ELF-1 (cell line): Measurements from ENCODE around the gene GALNT1.

Source experiments
- DNase-seq: peaks from one replicate; pipeline ENCODE4 v3.0.0-alpha.2; 2016; ENCODE audit warnings: low read depth, low spot score

Gene GALNT1

DNA sequence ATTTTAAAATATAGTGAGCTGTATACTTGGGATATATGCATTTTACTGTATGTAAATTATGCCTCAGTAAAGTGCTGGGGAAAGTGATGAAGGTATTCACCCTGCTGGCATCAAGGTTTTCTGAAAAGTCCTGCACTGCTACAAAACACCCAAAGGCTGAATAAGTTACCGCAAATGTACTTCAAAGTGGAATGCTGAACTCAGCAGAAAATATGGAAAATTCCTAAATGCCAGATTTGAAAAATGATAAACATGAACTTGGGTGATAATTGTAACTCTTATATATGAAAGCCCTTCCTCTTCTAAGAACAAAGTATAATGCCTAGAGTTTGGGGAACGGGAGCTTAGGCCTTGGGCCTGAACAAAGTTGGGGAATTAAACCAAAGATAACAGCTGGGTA lies 133.0 kb downstream of the GALNT1 start:
- no peak for DNase-seq

- DNase-seq, result no peak
These were observed 133.6 kb downstream of the GALNT1 start for GRCh38 chr18:35715139-35715538.

GRCh38 chr18:35716169-35716831 lies 134.8 kb downstream of the GALNT1 start:
- DNase-seq, result no peak

DNA sequence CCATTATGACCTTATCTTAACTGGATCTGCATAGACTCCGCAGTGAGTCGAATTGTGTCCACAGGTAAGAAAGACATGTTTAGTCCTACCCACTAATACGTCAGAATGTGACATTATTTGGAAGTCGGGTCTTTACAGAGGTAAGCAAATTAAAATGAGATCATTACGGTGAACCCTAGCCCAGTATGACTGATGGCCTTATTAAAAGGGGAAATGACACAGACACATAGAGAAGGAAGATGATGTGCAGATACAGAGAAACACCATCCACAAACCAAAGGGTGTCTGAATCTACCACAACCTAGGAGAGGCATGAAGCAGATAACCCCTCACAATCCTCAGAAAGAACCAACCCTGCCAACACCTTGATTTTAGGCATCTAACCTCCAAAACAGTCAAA lies 135.6 kb downstream of the GALNT1 start:
- no peak for DNase-seq

GRCh38 chr18:35721431-35722081 lies 140.0 kb downstream of the GALNT1 start:
- DNase-seq, result no peak

DNA sequence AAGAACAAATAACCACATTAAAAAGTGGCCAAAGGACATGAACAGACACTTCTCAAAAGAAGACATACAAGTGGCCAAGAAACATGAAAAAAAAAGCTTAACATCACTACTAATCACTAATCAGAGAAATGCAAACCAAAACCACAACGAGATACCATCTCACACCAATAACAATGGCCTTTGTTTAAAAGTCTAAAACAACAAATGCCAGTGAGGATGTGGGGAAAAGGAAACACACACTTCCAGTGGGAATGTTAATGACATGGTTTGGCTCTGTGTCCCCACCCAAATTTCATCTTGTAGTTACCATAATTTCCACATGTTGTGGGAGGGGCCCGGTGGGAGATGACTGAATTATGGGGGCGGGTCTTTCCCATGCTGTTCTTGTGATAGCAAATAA lies 147.1 kb downstream of the GALNT1 start:
- DNase-seq, result no peak

DNA sequence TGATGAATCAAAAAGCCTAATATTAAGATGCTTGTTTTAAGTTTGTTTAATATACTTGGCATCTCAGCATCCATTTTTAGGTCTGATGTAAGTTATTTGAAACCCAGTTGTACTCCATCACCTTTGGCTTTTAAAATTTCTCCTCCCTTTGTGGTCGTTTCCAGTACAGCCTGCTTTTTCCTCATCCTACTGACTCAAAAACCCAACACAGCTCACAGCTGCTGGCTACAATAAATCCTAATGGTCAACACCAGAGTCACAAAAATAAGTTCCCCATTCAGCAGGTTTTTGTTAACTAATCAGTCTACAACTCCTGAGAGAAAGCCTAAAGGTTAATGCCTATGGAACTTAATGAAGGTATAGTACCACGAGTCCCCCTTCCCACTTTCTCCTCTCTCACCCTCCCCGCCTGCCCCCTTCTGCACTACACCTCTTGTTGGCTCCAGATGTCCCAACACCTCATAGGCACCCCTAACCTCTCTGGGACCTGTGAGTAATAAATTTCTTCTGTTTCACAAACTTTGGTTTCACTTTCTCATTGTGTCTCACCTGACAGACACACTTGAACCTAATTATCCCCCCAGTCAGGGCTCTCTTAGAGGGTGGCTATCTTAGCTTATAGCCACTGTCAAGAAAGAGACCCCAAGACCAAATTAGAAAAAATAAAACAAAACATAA lies 148.6 kb downstream of the GALNT1 start:
- no peak for DNase-seq

GRCh38 chr18:35730691-35731370 lies 149.3 kb downstream of the GALNT1 start:
- no peak for DNase-seq

DNA sequence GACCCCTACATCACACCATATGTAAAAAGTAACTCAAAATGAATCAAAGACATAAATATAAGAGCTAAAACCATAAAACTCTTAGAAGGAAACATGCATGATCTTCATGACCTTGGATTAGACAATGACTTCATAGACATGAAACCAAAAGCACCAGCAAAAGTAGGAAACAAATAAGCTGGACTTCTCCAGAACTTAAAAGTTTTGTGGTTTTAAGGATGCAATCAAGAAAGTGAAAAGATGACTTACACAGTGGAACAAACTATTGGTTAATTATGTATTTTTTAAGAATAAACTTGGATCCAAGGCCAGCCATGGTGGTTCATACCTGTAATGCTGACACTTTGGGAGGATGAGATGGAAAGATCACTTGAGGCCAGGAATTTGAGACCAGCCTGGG lies 150.2 kb downstream of the GALNT1 start:
- no peak for DNase-seq

- no peak for DNase-seq
These were observed 150.6 kb downstream of the GALNT1 start for GRCh38 chr18:35732162-35732561.

GRCh38 chr18:35732636-35733035 lies 151.1 kb downstream of the GALNT1 start:
- DNase-seq, result no peak

DNA sequence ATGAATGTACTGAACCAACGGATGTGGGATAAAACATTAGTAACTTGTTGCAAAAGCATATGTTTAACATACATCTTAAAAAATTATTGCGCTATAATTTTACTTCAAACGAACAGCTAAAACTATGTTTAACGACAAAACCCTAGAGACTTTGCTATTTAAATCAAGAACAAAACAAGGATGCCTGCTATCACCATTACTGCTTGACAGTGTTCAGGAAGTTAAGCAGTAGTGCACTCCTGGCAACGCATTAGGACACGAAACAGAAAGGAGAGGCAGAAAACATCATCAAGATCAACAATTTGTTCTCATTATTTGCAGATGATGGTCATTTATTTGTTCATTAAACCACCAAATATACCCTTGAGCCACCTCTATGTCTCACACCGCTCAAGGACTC lies 151.9 kb downstream of the GALNT1 start:
- DNase-seq, result no peak

GRCh38 chr18:35736696-35737095 lies 155.2 kb downstream of the GALNT1 start:
- DNase-seq, result no peak

GRCh38 chr18:35739778-35740177 lies 158.2 kb downstream of the GALNT1 start:
- DNase-seq, result no peak

GRCh38 chr18:35740656-35741055 lies 159.1 kb downstream of the GALNT1 start:
- DNase-seq, result no peak

DNA sequence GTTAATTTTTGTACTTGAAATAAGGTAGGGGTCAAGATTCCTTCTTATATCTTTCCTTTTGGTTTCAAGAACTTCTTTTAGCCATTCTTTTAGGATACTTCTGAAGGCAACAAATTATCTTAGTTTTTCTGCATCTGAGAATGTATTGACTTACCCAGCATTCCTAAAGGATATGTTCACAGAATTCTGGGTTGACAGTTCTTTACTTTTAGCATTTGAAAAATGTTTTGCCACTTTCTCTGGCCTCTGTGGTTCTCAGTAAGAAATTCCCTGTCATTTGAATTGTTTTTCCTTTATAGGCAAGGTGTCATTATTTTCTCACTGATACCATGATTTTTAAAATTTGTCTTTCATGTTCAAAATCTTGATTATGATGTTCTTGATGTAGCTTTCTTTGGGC lies 162.4 kb downstream of the GALNT1 start:
- no peak for DNase-seq

GRCh38 chr18:35745814-35746213 lies 164.3 kb downstream of the GALNT1 start:
- DNase-seq, result no peak

DNA sequence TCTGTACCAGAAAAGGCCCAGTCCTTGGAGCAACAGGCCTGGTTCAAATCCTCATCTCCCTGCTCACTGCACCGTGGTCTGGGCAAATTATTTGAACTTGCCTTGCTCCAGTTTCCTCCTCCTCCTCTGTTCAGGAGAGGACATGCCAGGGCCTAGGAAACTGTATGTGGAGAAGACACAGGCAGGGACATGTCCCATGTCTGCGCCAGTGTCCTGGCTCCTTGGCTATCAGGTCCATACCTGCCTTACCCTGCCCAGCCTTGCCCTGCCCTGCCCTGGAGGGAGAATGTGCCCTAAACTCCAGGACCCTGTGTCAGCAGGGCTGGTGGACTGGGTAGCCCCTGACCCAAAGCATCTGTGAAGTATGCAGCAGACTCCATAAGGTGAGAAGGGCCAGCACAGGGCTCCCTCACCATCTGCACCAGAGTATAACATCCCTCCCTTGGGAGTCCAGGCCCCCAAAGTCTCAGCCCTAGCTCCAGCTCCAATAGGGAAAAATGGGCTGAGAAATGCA lies 165.3 kb downstream of the GALNT1 start:
- no peak for DNase-seq

GRCh38 chr18:35747894-35748472 lies 166.4 kb downstream of the GALNT1 start:
- no peak for DNase-seq

DNA sequence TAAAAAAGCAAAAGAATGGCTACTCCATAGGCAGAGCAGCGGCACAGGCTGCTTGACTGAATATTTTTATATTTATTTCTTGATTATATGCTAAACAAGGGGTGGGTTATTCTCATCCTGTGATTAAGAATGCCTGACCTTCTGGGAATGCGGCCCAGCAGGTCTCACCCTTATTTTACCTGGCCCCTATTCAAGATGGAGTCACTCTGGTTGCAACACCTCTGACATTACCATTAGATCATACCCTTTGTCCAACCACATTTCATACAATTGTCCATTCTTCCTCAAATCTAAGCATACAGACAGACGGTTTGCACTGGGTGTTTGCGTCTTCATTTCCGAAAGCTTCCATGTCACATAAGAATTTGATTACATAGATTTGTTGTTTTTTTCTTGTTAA lies 168.2 kb downstream of the GALNT1 start:
- no peak for DNase-seq

DNA sequence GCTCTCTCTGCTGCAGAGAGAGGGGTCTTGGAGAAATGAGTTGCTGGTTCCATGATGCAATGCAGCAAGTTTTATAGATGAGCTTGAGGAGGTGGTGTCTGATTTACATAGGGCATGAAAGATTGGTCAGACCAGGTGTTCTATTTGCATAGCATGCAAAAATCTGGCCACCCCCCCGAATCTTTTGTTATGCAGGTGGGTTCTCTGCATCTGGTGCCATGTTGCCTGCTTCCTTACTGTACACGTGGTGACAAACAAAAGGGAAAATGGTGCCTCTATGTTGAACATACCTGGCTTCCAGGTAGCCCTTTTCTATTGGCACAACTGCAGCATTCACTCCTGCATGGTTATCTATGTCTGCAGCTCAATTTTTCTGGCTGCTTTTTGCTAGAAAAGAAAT lies 169.4 kb downstream of the GALNT1 start:
- no peak for DNase-seq
